Measurements from ENCODE around the gene ESR1.
"Not testable (repeated sequence)": the region's sequence is repeated elsewhere in the genome, so short reads cannot be mapped to it uniquely, and the experiment has no call there.

ESR1 gene

GRCh38 chr6:151847064-151847463, 39.6 kb downstream of the ESR1 start:
- H3K4me3 ChIP-seq (ENCODE audit: low read length), result no peak overlapping the region
- no peak for TF ChIP-seq ZNF274 (IDR thresholded peaks at IDR 0.05; ENCODE audit: low read depth, low read length)

DNA sequence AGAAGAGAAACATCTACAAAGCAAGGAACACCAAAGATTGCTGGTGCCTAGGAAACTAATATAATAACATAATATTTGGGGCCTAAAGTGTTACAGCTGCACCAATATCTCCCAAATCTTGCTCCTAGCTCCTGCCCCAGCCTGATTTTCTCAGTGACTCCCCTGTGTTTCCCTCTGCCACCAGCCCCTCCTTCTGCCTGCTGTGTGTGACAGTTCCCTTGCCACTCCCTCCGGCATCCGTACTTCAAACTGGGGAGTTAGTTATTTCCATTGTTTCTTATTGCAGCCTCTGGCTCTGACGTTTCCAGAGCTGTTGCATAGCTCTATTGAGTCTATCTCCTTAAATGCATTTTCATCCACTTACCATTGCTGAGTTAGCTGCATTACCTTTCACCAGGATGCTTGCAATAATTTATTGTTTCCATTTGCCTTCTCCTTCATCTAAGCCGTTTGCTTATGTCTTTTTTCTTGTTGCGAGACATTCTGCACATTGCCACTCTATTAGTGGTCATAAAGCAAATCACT, 43.1 kb downstream of the ESR1 start:
- no peak for TF ChIP-seq ZNF274 (IDR thresholded peaks at IDR 0.05; ENCODE audit: low read depth, low read length)
- H3K4me3 ChIP-seq (ENCODE audit: low read length), result no peak overlapping the region

GRCh38 chr6:151858294-151858693, 50.8 kb downstream of the ESR1 start:
- TF ChIP-seq ZNF274 (IDR thresholded peaks at IDR 0.05; ENCODE audit: low read depth, low read length), result no peak

DNA sequence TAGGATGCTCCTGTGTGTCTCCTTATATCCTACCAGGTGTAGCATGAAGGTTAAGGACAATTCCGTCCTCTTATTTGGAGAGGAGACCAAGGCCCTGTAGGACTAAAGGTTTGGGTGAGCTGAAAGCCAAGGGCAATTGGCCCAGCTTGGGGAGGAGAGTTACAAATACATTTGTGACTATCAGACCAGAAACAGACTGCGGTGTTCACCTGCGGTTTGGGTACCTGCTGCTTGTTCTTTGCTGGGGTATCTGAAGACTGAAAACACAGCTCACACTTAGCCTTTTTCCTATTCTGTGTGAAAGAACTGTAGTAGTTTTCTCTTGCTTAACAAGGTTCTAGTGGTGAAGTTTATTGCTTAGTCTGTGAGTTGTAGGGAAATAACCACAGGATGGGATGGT, 55.0 kb downstream of the ESR1 start:
- no peak for TF ChIP-seq ZNF274 (IDR thresholded peaks at IDR 0.05; ENCODE audit: low read depth, low read length)
- no peak overlapping the region for H3K4me3 ChIP-seq (ENCODE audit: low read length)

More at GRCh38 chr6:151858294-151858693, 50.8 kb downstream of the ESR1 start:
- no peak overlapping the region for H3K4me3 ChIP-seq (ENCODE audit: low read length)

DNA sequence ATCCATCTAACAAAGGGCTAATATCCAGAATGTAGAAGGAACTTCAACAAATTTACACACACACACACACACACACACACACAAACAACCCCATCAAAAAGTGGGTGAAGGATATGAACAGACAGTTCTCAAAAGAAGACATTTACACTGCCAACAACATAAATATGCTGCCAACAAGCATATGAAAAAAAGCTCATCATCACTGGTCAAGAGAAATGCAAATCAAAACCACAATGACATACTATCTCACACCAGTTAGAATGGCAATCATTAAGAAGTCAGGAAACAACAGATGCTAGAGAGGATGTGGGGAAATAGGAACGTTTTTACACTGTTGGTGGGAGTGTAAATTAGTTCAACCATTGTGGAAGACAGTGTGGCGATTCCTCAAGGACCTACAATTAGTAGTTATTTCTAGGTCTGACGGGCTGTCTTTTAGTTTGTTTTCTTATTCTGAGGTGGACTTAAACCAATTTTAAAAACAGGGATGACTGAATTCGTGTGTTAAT, 59.9 kb downstream of the ESR1 start:
- not testable (repeated sequence) for H3K4me3 ChIP-seq (ENCODE audit: low read length)

- no peak for TF ChIP-seq ZNF274 (IDR thresholded peaks at IDR 0.05; ENCODE audit: low read depth, low read length)
- no peak overlapping the region for H3K4me3 ChIP-seq (ENCODE audit: low read length)
Observed at GRCh38 chr6:151869345-151869744, 61.9 kb downstream of the ESR1 start.

- no peak for TF ChIP-seq ZNF274 (IDR thresholded peaks at IDR 0.05; ENCODE audit: low read depth, low read length)
- no peak overlapping the region for H3K4me3 ChIP-seq (ENCODE audit: low read length)
Observed at GRCh38 chr6:151869787-151870186, 62.3 kb downstream of the ESR1 start.

GRCh38 chr6:151870375-151870774, 62.9 kb downstream of the ESR1 start:
- no peak overlapping the region for H3K4me3 ChIP-seq (ENCODE audit: low read length)
- TF ChIP-seq ZNF274 (IDR thresholded peaks at IDR 0.05; ENCODE audit: low read depth, low read length), result no peak

DNA sequence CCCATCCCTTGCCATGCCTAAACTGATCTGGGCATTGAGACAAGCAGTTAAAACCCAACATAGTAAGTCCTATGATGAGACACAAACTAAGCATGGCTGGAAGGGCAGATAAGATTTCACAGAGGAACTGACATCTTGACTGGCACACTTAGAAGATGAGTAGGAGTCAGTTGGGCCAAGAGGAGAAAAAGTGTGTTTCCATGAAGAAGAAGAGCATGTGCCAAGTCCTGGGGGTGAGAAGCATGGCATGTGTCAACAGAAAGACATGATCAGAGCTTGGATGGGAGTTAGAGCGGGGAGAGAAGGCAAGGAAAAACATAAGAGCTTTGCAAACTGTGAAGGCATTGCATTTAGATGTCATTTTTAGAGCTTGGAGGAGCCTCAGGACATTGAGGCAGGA, 68.0 kb downstream of the ESR1 start:
- TF ChIP-seq ZNF274 (IDR thresholded peaks at IDR 0.05; ENCODE audit: low read depth, low read length), result no peak
- H3K4me3 ChIP-seq (ENCODE audit: low read length), result no peak overlapping the region

DNA sequence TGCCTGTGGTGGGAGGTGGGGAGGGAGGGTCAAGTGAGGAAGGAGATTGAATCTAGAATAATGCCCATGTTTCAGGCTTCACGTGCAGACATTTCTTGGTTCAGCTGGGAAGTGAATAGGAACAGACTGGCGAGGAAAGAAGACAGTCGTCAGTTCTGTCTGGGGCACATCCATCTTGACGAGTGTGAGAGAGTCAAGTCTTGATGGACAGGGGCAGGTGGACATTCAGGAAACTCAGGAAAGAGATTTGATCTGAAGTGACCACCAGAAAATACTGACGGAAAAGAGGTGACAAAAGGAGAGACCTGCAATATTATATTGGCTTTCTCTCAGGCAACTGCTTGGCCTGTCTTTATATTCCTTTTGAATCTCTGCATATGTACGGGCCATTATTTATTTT, 68.6 kb downstream of the ESR1 start:
- no peak overlapping the region for H3K4me3 ChIP-seq (ENCODE audit: low read length)
- TF ChIP-seq ZNF274 (IDR thresholded peaks at IDR 0.05; ENCODE audit: low read depth, low read length), result no peak

DNA sequence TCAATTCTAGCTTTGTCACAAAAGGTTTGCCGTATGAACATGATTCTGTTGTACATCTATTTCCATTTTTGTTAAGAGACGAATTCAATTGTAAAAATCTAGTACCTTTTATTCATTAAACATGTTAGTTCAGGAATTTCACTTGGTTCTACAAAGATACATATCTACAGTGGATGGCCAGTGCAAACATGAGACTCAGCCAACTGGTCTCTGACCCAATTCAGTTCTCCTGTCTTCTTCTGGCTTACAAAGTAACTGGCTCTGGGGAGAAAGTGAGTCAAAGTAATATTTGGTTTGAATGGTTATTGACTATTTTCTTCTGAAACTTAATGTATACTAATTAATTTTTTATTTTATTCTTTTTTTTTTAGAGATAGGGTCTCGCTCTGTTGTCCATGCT, 70.0 kb downstream of the ESR1 start:
- TF ChIP-seq ZNF274 (IDR thresholded peaks at IDR 0.05; ENCODE audit: low read depth, low read length), result no peak
- H3K4me3 ChIP-seq (ENCODE audit: low read length), result no peak overlapping the region

DNA sequence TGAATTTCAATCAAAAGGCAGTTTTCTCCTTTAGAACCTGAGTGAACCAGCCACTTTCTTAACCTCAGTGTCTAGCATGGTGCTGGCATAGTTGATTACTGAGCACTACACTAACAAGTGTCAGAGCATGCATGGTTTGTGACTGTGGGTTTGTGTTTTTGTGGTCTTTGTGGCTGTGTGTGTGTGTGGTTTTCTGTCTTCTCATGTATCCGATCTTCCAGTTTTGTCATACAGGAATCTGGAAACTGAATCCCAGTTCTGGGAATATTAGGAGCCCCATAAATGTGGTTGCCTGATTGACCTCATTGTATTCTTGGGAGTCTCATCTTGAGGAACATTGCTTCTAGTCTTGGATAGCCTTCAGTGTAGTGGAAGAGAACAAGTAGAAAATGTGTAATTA, 73.7 kb downstream of the ESR1 start:
- no peak for TF ChIP-seq ZNF274 (IDR thresholded peaks at IDR 0.05; ENCODE audit: low read depth, low read length)
- no peak overlapping the region for H3K4me3 ChIP-seq (ENCODE audit: low read length)

DNA sequence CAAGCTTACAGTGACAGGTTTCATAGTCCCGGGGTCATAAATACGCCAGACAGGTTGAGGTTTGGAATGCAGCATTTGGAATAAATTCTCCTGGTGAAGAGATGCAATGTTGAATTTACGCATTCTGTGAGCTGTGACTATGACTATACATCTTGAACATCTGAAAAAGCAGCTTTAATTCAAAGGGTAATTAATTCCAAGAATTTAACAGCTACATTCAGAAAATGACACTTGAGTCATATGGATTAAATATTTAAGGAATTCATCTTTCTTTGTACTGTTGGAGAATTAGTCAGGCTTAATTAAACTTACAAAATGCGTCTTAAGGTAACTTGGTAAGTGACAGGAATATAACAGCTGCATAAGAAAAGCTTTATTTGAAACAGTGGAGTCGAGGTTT, 74.7 kb downstream of the ESR1 start:
- TF ChIP-seq ZNF274 (IDR thresholded peaks at IDR 0.05; ENCODE audit: low read depth, low read length), result no peak
- no peak overlapping the region for H3K4me3 ChIP-seq (ENCODE audit: low read length)

- TF ChIP-seq ZNF274 (IDR thresholded peaks at IDR 0.05; ENCODE audit: low read depth, low read length), result no peak
Observed at GRCh38 chr6:151885234-151885633, 77.8 kb downstream of the ESR1 start.

DNA sequence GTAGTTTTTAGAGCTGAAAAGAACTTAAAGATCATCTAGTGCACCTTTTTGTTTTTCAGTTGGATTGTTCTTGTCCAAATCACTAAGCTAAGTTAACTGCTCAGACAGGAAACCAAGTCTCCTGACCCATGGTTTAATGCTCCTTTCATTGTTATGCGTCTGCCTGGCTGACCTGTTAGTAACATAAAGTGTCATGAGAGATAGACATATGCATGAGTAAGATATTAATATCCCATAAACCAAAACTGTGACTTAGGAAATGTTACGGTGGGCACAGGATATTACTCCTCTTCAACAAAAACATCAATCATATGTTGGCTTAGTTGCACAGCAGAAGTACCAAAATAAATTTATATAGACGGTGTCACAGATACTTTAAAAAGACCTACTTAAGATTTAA, 84.0 kb downstream of the ESR1 start:
- no peak overlapping the region for H3K4me3 ChIP-seq (ENCODE audit: low read length)
- TF ChIP-seq ZNF274 (IDR thresholded peaks at IDR 0.05; ENCODE audit: low read depth, low read length), result no peak

More at GRCh38 chr6:151885234-151885633, 77.8 kb downstream of the ESR1 start:
- no peak overlapping the region for H3K4me3 ChIP-seq (ENCODE audit: low read length)

DNA sequence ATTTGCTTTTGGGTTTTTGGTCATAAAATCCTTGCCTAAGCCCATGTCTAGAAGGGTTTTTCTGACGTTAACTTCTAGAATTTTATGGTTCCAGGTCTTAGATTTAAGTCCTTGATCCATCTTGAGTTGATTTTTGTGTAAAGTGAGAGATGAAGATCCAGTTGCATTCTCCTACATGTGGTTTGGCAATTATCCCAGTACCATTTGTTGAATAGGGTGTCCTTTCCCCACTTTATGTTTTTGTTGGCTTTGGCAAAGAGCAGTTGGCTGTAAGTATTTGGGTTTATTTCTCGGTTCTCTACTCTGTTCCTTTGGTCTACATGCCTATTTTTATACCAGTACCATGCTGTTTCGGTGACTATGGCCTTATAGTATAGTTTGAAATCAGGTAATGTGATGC, 86.9 kb downstream of the ESR1 start:
- not testable (repeated sequence) for H3K4me3 ChIP-seq (ENCODE audit: low read length)

- H3K4me3 ChIP-seq (ENCODE audit: low read length), result not testable (repeated sequence)
Observed at GRCh38 chr6:151899221-151899620, 91.7 kb downstream of the ESR1 start.

DNA sequence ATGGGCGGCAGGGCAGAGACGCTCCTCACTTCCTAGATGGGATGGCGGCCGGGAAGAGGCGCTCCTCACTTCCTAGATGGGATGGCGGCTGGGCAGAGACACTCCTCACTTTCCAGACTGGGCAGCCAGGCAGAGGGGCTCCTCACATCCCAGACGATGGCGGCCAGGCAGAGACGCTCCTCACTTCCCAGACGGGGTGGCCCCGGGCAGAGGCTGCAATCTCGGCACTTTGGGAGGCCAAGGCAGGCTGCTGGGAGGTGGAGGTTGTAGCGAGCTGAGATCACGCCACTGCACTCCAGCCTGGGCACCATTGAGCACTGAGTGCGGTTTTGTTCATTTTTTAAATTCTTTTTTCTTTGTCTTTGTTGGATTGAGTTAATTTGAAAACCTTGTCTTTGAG, 92.3 kb downstream of the ESR1 start:
- not testable (repeated sequence) for H3K4me3 ChIP-seq (ENCODE audit: low read length)

All from GM08714 (cell line).